Astrocyte (in vitro differentiated cells and primary cell): Measurements from ENCODE around the gene ARHGEF35.
"Not testable (repeated sequence)": the region's sequence is repeated elsewhere in the genome, so short reads cannot be mapped to it uniquely, and the experiment has no call there.

ENCODE experiments used
- CTCF ChIP-seq: IDR thresholded peaks from 2 replicates; pipeline ENCODE4 v1.5.1; 2011; ENCODE audit warnings: low read depth, mild to moderate bottlenecking, inconsistent platforms, low read length, moderate library complexity; ENCODE audit not compliant: insufficient read depth
- EZH2 ChIP-seq: IDR thresholded peaks from 2 replicates; pipeline ENCODE4 v1.6.1; 2012; ENCODE audit warnings: mild to moderate bottlenecking, low read length, inconsistent platforms; ENCODE audit not compliant: insufficient read depth

- TF ChIP-seq CTCF, EZH2: not testable (repeated sequence)
These were observed 37.4 kb upstream of the ARHGEF35 start for GRCh38 chr7:144233039-144233438.
